Effector memory CD4-positive, alpha-beta T cell (primary cell): ENCODE measurements around the gene CDK9.

Experiments
- DNase-seq, 3 donors: peaks; one replicate each; pipeline ENCODE4 v3.0.0-alpha.2; 2020
- H3K27ac ChIP-seq: 2 replicates; pipeline ENCODE4 v1.7.0; 2013; ENCODE audit warnings: mild to moderate bottlenecking, low read length, moderate library complexity; ENCODE audit not compliant: insufficient read depth, poor library complexity, severe bottlenecking
- H3K27me3 ChIP-seq: replicated peaks from 2 replicates; pipeline ENCODE4 v1.7.0; 2013; ENCODE audit warnings: mild to moderate bottlenecking, low read length; ENCODE audit not compliant: insufficient read depth, control insufficient read depth, poor library complexity, severe bottlenecking
- H3K36me3 ChIP-seq: 2 replicates; pipeline ENCODE4 v1.7.0; 2013; ENCODE audit warnings: mild to moderate bottlenecking, low read length, moderate library complexity; ENCODE audit not compliant: control insufficient read depth, insufficient read depth
- H3K4me1 ChIP-seq: 2 replicates; pipeline ENCODE4 v1.7.0; 2013; ENCODE audit warnings: low read length, mild to moderate bottlenecking; ENCODE audit not compliant: control insufficient read depth, insufficient read depth, poor library complexity, severe bottlenecking
- H3K4me3 ChIP-seq: 2 replicates; pipeline ENCODE4 v1.7.0; 2013; ENCODE audit warnings: low read length, low read depth, mild to moderate bottlenecking; ENCODE audit not compliant: insufficient read depth, poor library complexity, severe bottlenecking
- H3K9me3 ChIP-seq: 2 replicates; pipeline ENCODE4 v1.7.0; 2013; ENCODE audit warnings: mild to moderate bottlenecking, low read length, moderate library complexity; ENCODE audit not compliant: control insufficient read depth
- total RNA-seq, 3 donors: gene quantifications; one replicate each; lab custom pipeline; 2026; lab: John Stamatoyannopoulos, UW

Gene CDK9
- total RNA-seq: 83.6 to 92.2 (median 91.8) reads per million in 3 donors

DNA sequence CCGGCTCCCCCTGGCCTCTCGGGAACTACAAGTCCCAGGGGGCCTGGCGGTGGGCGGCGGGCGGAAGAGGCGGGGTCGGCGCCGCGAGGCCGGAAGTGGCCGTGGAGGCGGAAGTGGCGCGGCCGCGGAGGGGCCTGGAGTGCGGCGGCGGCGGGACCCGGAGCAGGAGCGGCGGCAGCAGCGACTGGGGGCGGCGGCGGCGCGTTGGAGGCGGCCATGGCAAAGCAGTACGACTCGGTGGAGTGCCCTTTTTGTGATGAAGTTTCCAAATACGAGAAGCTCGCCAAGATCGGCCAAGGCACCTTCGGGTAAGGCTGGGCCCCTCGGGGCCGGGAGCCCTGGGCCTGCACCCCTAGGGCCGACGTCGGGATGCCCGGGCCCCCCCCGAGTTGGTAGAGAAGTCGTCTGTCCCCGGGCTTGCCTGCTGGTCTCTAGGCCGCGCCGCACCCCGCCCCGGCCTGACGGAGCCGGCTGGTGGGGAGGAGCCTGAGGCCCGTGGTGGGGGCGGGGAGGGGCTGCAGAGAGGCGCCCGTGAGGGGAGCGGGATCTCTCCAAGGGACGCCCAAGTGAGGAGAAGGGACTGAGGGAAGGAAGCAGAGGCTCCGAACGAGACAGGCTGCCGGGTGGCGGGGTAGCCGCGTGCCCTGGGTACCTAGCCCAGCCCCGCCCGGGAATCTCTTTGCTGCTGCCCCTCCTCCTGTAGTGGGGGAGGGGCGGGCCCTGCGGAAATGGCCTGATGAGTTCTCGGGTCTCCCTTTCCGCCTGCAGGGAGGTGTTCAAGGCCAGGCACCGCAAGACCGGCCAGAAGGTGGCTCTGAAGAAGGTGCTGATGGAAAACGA lies at the start of gene CDK9:
CDK9 (plus strand) TSS at position 102 of the 840 bp plus-strand sequence; CDS start at position 217, 115 bp downstream.
- peaks cover 42% of the 10 kb centered on the region for H3K36me3 ChIP-seq
- H3K4me3 ChIP-seq: peak within 1 kb of the TSS; percentile 86
- peak within 1 kb of the TSS; percentile 87 for H3K27ac ChIP-seq
- H3K9me3 ChIP-seq: no peaks in the 10 kb centered on the region
- DNase-seq: peak; percentile 87 to 89 (median 88)
- H3K27me3 ChIP-seq: no peaks in the 10 kb centered on the region
- peaks cover 31% of the 10 kb centered on the region for H3K4me1 ChIP-seq

DNA sequence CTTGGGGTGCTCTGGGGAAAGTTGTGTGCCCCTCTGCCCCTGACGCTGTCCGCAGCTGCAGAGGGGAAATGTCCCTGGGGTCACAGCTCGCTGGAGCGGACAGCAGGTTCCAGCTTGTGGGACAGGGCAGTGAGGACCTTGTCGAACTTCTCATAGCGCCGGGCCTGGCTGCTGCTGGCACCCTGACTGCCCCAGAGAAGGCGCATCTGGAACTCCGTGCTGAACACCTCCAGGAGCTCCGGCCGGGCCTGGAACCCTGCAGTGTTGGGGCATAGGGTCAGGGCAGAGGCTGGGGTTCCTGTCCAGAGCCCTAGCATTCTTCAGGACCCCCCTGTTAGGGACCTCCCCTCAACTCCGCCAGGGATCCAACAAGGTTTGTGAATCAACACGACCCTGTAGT lies 47.2 kb upstream of the CDK9 start:
- no peak overlapping the region for H3K4me3 ChIP-seq
- DNase-seq: no peak
- H3K27me3 ChIP-seq: no peaks in the 10 kb centered on the region
- peaks cover 55% of the 10 kb centered on the region for H3K36me3 ChIP-seq
- H3K4me1 ChIP-seq: peaks cover 12% of the 10 kb centered on the region
- H3K9me3 ChIP-seq: no peaks in the 10 kb centered on the region
- H3K27ac ChIP-seq: no peak overlapping the region

DNA sequence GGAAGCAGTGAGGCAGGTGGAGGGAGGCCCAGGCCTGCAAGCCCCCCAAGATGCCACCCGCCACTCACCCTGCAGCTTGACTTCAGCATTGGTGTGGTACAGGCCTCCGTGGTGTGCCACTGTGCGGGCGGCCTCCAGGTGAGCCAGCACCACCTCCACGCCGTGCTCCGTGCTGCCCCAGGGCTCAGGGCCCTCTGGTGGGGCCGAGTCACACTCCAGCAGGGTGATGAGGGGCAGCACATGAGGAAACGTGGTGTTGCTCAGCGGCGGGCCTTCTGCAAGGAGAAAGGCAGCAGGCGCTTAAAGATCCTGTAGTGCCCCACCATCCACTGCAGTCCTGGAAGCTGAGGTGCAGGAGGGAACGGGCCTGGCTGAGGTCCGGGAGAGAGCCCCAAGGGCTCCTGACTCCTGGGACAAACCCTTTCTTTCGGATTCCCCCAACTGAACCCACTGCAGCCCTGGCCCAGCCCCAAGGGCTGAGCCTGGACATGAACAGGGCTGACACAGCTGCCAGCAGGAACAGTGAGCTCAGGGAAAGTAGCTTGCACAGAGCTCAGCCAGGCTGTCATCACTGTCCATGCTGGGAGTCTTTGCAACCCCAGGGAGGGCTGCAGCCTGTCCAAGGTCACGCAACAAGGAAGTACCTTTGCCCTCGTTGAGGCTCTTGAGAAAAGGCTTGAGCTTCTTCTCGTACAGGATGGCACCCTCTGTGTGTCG lies 46.1 kb upstream of the CDK9 start:
- H3K36me3 ChIP-seq: peaks cover 65% of the 10 kb centered on the region

DNA sequence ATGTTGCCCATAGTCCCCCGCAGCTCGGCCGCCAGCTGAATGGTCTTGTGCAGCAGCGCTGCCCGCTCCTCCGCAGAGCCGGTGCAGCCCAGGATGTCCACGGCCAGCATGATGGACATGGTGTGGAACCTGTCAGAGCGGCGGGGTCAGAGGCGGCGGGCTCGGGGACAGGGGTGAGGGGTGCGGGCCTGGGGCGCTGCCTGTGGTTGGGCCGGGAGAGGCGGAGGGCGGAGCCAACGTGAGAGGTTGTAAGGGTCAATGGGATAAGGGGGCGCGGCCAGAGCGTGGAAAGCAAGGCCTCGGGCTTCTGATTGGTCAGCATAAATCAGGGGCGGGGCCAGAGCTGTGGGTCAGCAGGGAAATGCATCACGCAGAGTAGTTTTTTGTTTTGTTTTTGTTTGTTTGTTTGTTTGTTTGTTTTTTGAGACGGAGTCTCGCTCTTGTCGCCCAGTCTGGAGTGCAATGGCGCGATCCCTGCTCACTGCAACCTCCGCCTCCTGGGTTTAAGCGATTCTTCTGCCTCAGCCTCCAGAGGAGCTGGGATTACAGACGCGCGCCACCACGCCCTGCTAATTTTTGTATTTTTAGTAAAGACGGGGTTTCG lies 43.9 kb upstream of the CDK9 start:
- Histone ChIP-seq H3K9me3 (no peaks in the 10 kb centered on the region), H3K4me1 (no peaks in the 10 kb centered on the region), H3K4me3 (no peak overlapping the region), H3K36me3 (peaks cover 76% of the 10 kb centered on the region), H3K27me3 (no peaks in the 10 kb centered on the region), H3K27ac (no peak overlapping the region)
- DNase-seq: no peak

More for the DNA sequence above, 46.1 kb upstream of the CDK9 start:
- peaks cover 6% of the 10 kb centered on the region for H3K4me1 ChIP-seq
- no peak overlapping the region for H3K27ac ChIP-seq
- no peak for DNase-seq
- H3K4me3 ChIP-seq: no peak overlapping the region
- H3K9me3 ChIP-seq: no peaks in the 10 kb centered on the region
- H3K27me3 ChIP-seq: no peaks in the 10 kb centered on the region

DNA sequence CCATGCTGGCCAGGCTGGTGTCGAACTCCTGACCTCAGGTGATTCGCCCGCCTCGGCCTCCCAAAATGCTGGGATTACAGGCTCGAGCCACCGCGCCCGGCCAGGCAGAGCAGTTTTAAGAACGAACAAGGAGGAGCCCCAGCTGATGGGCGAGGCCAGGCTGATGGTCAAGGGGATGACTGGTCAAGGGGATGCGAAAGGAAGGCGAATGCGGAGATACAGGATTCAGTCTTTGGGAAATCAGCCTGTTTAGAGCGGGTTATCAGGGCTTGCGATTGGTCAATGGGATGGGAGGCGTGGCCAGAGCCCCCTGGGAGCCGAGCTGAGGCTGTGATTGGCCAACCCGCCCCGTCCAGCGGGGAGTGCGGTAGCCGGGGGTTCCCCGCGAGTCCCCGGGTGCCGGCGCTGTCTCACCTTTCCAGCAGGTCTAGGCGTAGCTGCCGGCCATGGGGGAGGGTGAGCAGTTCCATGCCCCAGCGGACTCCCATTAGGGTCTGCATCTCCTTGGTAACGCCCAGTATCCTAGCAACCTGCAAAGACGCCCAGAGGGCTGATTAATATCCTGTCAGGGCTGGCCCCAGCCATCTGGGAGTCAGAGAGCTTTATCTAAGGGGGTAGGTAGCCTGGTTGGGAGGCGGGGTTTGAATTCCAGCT lies 43.3 kb upstream of the CDK9 start:
- Histone ChIP-seq H3K4me3 (no peak overlapping the region), H3K4me1 (no peaks in the 10 kb centered on the region), H3K36me3 (peaks cover 82% of the 10 kb centered on the region), H3K27ac (peak overlapping the region; percentile 32), H3K9me3 (no peaks in the 10 kb centered on the region), H3K27me3 (no peaks in the 10 kb centered on the region)
- DNase-seq: no peak

DNA sequence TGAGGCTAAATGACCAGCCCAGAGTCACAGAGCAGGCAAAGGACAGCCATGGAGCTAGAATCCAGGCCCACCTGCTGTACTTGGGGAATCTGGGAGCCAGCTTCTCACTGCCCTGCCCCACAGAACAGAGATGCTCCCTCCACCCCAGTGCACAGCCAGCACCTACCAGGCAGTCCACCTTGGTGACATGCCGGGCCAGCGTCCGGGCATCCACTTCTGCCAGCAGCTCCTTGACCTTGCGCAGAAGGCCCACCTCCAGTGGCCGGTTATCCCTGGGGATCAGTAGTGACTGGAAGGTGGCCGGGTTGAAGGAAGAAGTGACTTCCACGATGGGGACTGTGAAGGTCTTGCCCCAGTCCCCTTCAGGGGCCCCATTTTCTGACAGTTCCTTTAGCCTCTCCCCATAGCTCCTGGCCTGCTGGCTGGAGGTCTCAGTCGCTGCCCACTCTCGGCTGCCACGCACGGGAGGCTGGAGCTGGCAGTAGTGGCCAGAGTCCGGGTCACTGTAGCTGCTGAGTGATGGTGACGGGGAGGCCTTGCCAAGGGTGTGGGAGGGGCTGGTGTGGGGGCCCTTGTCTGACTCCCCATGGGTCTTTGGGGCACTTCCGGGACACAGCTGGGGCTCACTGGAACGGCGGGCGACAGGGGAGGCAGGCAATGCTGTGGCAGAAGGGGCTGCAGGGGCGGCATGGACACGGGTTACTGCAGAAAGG lies 41.3 kb upstream of the CDK9 start:
- Histone ChIP-seq H3K4me1 (no peaks in the 10 kb centered on the region), H3K36me3 (peaks cover 84% of the 10 kb centered on the region), H3K4me3 (no peak overlapping the region), H3K9me3 (no peaks in the 10 kb centered on the region), H3K27me3 (no peaks in the 10 kb centered on the region), H3K27ac (no peak overlapping the region)
- no peak for DNase-seq

DNA sequence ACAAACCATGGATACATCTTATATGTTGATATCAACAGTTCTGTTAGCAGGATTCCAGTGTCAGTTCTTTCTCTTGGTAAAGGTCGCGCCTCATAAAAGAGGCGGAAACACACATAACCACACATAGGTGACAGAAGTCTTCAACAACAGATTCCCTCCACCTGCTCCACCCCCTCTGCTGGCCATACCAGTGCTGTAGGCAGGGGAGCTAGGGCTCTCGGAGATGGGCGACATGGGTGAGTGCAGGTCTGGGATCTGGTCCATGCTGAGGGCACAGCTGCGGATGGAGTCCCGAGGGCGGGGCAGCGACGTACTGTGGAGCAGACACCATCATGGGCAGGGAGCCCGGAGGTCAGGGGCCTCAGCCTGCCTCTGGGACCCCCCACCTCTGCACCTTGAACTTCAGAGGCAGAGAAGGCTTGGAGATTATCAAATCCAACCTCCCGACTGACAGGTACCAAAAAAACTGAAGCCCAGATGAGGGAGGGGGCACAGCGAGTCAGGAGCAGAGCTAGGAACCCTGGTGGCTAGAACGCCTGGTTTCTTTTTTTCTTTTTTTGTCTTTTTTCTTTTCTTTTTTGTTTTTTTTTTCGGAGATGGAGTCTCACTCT lies 38.8 kb upstream of the CDK9 start:
- peaks cover 78% of the 10 kb centered on the region for H3K36me3 ChIP-seq
- H3K4me1 ChIP-seq: no peaks in the 10 kb centered on the region
- H3K9me3 ChIP-seq: no peaks in the 10 kb centered on the region
- no peak overlapping the region for H3K27ac ChIP-seq
- no peaks in the 10 kb centered on the region for H3K27me3 ChIP-seq
- H3K4me3 ChIP-seq: no peak overlapping the region
- no peak for DNase-seq

DNA sequence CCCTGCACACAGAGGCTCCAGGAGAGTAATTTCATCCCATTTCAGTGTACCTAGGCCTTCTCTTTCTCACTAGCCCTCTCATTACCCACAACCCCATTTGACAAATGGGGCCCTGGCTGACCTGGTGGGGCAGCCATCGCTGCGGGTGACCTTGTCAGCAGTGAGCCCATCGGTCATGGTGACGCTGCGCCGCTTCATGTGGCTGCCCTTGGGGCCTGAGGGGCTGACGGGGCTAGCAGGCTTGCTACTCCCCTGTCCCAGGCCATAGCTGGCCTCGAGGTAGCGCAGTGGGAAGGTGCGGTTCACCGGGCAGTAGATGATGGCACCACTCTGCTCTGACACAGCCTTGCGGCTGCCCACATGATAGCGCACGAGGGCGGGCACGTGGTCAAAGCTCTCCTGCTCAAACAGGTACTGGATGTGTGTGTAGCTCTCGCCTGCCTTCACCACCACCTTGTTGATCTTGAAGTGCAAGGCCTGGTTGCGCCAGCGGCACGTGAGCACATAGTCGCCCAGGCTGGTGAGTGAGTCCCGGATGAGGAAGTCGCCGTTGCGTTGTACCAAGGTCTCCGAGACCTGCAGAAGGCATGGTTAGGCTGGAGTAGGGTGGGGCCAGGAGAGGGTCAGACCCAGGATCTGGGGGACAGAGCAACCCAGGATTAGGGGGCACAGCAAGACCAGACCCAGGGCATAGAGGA lies 36.6 kb upstream of the CDK9 start:
- Histone ChIP-seq H3K4me1 (no peaks in the 10 kb centered on the region), H3K27me3 (no peaks in the 10 kb centered on the region), H3K27ac (no peak overlapping the region), H3K4me3 (no peak overlapping the region), H3K36me3 (peaks cover 77% of the 10 kb centered on the region), H3K9me3 (no peaks in the 10 kb centered on the region)
- no peak for DNase-seq
